ENCODE results near the gene GRK6. TPM values are rescaled to one million over a fixed set of nuclear protein-coding genes. Genes with fewer than 3 reads are reported as not detected.

Gene GRK6
- total and polyA plus RNA-seq, 9 of the 15 experiments (the other 6 are each of a cell fraction or from before 2014, with no cell fraction given): 0.63 to 122 (median 44.5) TPM

GRCh38 chr5:177490992-177491391 lies 64.5 kb downstream of the GRK6 start:
- Histone ChIP-seq H3K4me1 (replicated peaks in 1 of 2; ENCODE audit: control insufficient read depth in 2 of 2, insufficient read depth in 2 of 2, low read length in 2 of 2) (peaks cover 35 to 74% of the 10 kb centered on the region in 2 experiments), H3K4me3 (no peak overlapping the region), H3K79me2 (ENCODE audit: control insufficient read depth, insufficient read depth, low read length) (peaks cover 33% of the 10 kb centered on the region), H3K9me3 (replicated peaks; ENCODE audit: control insufficient read depth, insufficient read depth, low read depth, low read length) (no peaks in the 10 kb centered on the region), H3K4me2 (ENCODE audit: insufficient read depth, low read length) (0 out of 2 replicates have a peak overlapping the region, but pooled peaks have one; percentile 6), H3K27me3 (ENCODE audit: control insufficient read depth in 2 of 2, insufficient read depth in 2 of 2, low read length in 2 of 2) (no peaks in the 10 kb centered on the region), H3K27ac (ENCODE audit: extremely low read depth, low read depth, low read length) (peak overlapping the region; percentile 23; the same call in 1 of the 3 replicates), H3K9me1 (ENCODE audit: control insufficient read depth, insufficient read depth, low read length) (no peaks in the 10 kb centered on the region), H4K20me1 (replicated peaks; ENCODE audit: control insufficient read depth, insufficient read depth, low read length) (peaks cover 3% of the 10 kb centered on the region; the same call in 1 of the 2 replicates), H3K9ac (ENCODE audit: insufficient read depth in 1 of 2, low read depth in 2 of 2, low read length in 2 of 2) (peak overlapping the region in 1 of 2 experiments; percentile 0; a peak in 2 of 4 replicates), H3K36me3 (ENCODE audit: control insufficient read depth, insufficient read depth, low read length) (peaks cover 85% of the 10 kb centered on the region; the same call in 2 of the 3 replicates), H2AFZ (ENCODE audit: low read depth, low read length) (no peak overlapping the region)
- in situ Hi-C loops (cut with MboI) (no loop called here), intact Hi-C loops (cut with micrococcal nuclease) (loop anchor here (1.0 kb wide), 1 partner anchor 10 kb away; no protein-coding TSS in a partner anchor)
- ChIA-PET POLR2A (interaction anchor here (1.0 to 4.0 kb wide), 5 partner anchors 10 to 36 kb away, joined by 3 to 21 read pairs (median 4); no protein-coding TSS in a partner anchor), CTCF (ENCODE audit: low intra/inter-chr PET ratio) (interaction anchor here (0.6 to 2.2 kb wide), 4 partner anchors 8 to 34 kb away, joined by 3 to 19 read pairs (median 4); no protein-coding TSS in a partner anchor)
- ATAC-seq (no peak), FAIRE-seq (no peak), DNase-seq (ENCODE audit: extremely low read depth in 1 of 4, low spot score in 3 of 4) (peak in 2 of 4 experiments; percentile 41 to 43)
- TF ChIP-seq SMARCA5 (IDR thresholded peaks at IDR 0.05): 0 out of 2 replicates have a peak, but pooled peaks have one; percentile 40
- TF ChIP-seq TEAD1 (CRISPR knock-in tag; IDR thresholded peaks at IDR 0.05): 0 out of 4 replicates have a peak, but pooled peaks of 1 of the 2 experiments have one; percentile 30
- no peak for TF ChIP-seq WHSC1 (IDR thresholded peaks at IDR 0.05; ENCODE audit: low read length)
- no peak for TF ChIP-seq GTF2E2 (tag; IDR thresholded peaks at IDR 0.05)
- TF ChIP-seq SMAD2 (IDR thresholded peaks at IDR 0.05; ENCODE audit: low read depth, low read length): no peak
- TF ChIP-seq TOE1 (IDR thresholded peaks at IDR 0.05; ENCODE audit: borderline replicate concordance): no peak
- TF ChIP-seq TOE1 (CRISPR knock-in tag; IDR thresholded peaks at IDR 0.05; ENCODE audit: borderline replicate concordance, low read depth): no peak
- TF ChIP-seq, protein P1, sequence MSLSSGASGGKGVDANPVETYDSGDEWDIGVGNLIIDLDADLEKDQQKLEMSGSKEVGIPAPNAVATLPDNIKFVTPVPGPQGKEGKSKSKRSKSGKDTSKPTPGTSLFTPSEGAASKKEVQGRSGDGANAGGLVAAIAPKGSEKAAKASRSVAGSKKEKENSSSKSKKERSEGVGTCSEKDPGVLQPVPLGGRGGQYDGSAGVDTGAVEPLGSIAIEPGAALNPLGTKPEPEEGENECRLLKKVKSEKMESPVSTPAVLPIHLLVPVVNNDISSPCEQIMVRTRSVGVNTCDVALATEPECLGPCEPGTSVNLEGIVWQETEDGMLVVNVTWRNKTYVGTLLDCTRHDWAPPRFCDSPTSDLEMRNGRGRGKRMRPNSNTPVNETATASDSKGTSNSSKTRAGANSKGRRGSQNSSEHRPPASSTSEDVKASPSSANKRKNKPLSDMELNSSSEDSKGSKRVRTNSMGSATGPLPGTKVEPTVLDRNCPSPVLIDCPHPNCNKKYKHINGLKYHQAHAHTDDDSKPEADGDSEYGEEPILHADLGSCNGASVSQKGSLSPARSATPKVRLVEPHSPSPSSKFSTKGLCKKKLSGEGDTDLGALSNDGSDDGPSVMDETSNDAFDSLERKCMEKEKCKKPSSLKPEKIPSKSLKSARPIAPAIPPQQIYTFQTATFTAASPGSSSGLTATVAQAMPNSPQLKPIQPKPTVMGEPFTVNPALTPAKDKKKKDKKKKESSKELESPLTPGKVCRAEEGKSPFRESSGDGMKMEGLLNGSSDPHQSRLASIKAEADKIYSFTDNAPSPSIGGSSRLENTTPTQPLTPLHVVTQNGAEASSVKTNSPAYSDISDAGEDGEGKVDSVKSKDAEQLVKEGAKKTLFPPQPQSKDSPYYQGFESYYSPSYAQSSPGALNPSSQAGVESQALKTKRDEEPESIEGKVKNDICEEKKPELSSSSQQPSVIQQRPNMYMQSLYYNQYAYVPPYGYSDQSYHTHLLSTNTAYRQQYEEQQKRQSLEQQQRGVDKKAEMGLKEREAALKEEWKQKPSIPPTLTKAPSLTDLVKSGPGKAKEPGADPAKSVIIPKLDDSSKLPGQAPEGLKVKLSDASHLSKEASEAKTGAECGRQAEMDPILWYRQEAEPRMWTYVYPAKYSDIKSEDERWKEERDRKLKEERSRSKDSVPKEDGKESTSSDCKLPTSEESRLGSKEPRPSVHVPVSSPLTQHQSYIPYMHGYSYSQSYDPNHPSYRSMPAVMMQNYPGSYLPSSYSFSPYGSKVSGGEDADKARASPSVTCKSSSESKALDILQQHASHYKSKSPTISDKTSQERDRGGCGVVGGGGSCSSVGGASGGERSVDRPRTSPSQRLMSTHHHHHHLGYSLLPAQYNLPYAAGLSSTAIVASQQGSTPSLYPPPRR (CRISPR knock-in tag; IDR thresholded peaks at IDR 0.05; ENCODE audit: borderline replicate concordance): no peak
- TF ChIP-seq ZNF444 (CRISPR knock-in tag; IDR thresholded peaks at IDR 0.05): no peak
- TF ChIP-seq RBFOX2 (IDR thresholded peaks at IDR 0.05; ENCODE audit: low read depth, low read length): peak; percentile 52
- peak; percentile 12 for TF ChIP-seq RBM22 (IDR thresholded peaks at IDR 0.05; ENCODE audit: low read depth, low read length, poor library complexity, severe bottlenecking)
- WGBS (ENCODE audit: insufficient coverage, low coverage, missing lambda C conversion rate): 91% methylated on average over 12 of the region's 16 CpGs
- BruUV-seq (replicated peaks): no TSS peak

Measured in K562 (cell line).